ENCODE data around the gene SRPK2.

SRPK2 gene

DNA sequence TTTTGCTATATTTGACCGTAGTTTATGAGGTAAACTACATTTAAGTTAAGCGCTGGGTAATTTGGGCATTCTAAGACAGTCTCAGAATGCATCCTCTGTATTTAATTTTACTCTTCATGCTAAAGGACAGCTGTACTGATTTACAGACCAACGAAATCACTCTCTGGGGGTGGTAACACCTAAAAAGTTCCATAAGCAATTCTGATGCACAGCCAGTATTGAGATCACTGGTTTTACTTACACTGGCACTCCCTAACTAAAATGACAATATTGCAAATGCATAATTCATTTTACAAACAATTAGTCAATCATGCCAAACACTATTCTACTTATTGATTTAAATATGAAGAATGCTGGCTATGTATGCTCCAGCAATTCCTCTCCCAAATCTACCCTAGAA, 102.3 kb downstream of the SRPK2 start:
- Histone ChIP-seq H3K4me2 (ENCODE audit: low read depth, low read length, poor library complexity, severe bottlenecking) (no peak overlapping the region), H3K9me2 (replicated peaks; ENCODE audit: low read depth, low read length) (no peaks in the 10 kb centered on the region), H3K36me3 (ENCODE audit: insufficient read depth, low read length) (no peaks in the 10 kb centered on the region), H3F3A (ENCODE audit: low read depth) (no peaks in the 10 kb centered on the region), H3K9ac (ENCODE audit: low read depth, low read length, poor library complexity, severe bottlenecking) (no peak overlapping the region), H3K4me1 (ENCODE audit: insufficient read depth, low read length, poor library complexity, severe bottlenecking) (peaks cover 3% of the 10 kb centered on the region), H3K79me2 (ENCODE audit: insufficient read depth, low read length) (peaks cover 78% of the 10 kb centered on the region), H3K9me3 (ENCODE audit: insufficient read depth, low read depth, low read length) (no peaks in the 10 kb centered on the region), H3K27me3 (ENCODE audit: insufficient read depth, low read length, poor library complexity, severe bottlenecking) (no peaks in the 10 kb centered on the region), H2AFZ (ENCODE audit: low read length) (no peak overlapping the region), H4K20me1 (ENCODE audit: insufficient read depth, low read length, poor library complexity, severe bottlenecking) (peaks cover 8% of the 10 kb centered on the region), H3K4me3 (ENCODE audit: low read length, poor library complexity, severe bottlenecking) (no peak overlapping the region)
- TF ChIP-seq EZH2phosphoT487 (IDR thresholded peaks at IDR 0.05; ENCODE audit: borderline replicate concordance) (no peak), CTCF (conservative IDR thresholded peaks at IDR 0.05; ENCODE audit: low read length) (no peak)

- H3K4me1 ChIP-seq (ENCODE audit: insufficient read depth, low read length, poor library complexity, severe bottlenecking), result peaks cover 3% of the 10 kb centered on the region
- no peak overlapping the region for H3K4me2 ChIP-seq (ENCODE audit: low read depth, low read length, poor library complexity, severe bottlenecking)
- no peaks in the 10 kb centered on the region for H3K36me3 ChIP-seq (ENCODE audit: insufficient read depth, low read length)
- no peaks in the 10 kb centered on the region for H3F3A ChIP-seq (ENCODE audit: low read depth)
- H3K4me3 ChIP-seq (ENCODE audit: low read length, poor library complexity, severe bottlenecking), result no peak overlapping the region
- H3K27me3 ChIP-seq (ENCODE audit: insufficient read depth, low read length, poor library complexity, severe bottlenecking), result no peaks in the 10 kb centered on the region
- H2AFZ ChIP-seq (ENCODE audit: low read length), result no peak overlapping the region
- H4K20me1 ChIP-seq (ENCODE audit: insufficient read depth, low read length, poor library complexity, severe bottlenecking), result peaks cover 8% of the 10 kb centered on the region
- no peaks in the 10 kb centered on the region for H3K9me2 ChIP-seq (replicated peaks; ENCODE audit: low read depth, low read length)
- no peak overlapping the region for H3K9ac ChIP-seq (ENCODE audit: low read depth, low read length, poor library complexity, severe bottlenecking)
- H3K9me3 ChIP-seq (ENCODE audit: insufficient read depth, low read depth, low read length), result no peaks in the 10 kb centered on the region
- H3K79me2 ChIP-seq (ENCODE audit: insufficient read depth, low read length), result peaks cover 85% of the 10 kb centered on the region
- TF ChIP-seq EZH2phosphoT487 (IDR thresholded peaks at IDR 0.05; ENCODE audit: borderline replicate concordance) (no peak), CTCF (conservative IDR thresholded peaks at IDR 0.05; ENCODE audit: low read length) (no peak)
These were observed 103.4 kb downstream of the SRPK2 start for GRCh38 chr7:105285118-105285874.

- Histone ChIP-seq H3K9me3 (ENCODE audit: insufficient read depth, low read depth, low read length) (no peaks in the 10 kb centered on the region), H2AFZ (ENCODE audit: low read length) (no peak overlapping the region), H3K36me3 (ENCODE audit: insufficient read depth, low read length) (no peaks in the 10 kb centered on the region), H3K4me2 (ENCODE audit: low read depth, low read length, poor library complexity, severe bottlenecking) (no peak overlapping the region), H3K4me1 (ENCODE audit: insufficient read depth, low read length, poor library complexity, severe bottlenecking) (peaks cover 6% of the 10 kb centered on the region), H3F3A (ENCODE audit: low read depth) (no peaks in the 10 kb centered on the region), H3K4me3 (ENCODE audit: low read length, poor library complexity, severe bottlenecking) (no peak overlapping the region), H3K9ac (ENCODE audit: low read depth, low read length, poor library complexity, severe bottlenecking) (no peak overlapping the region), H4K20me1 (ENCODE audit: insufficient read depth, low read length, poor library complexity, severe bottlenecking) (peaks cover 16% of the 10 kb centered on the region), H3K79me2 (ENCODE audit: insufficient read depth, low read length) (peaks cover 84% of the 10 kb centered on the region), H3K9me2 (replicated peaks; ENCODE audit: low read depth, low read length) (no peaks in the 10 kb centered on the region), H3K27me3 (ENCODE audit: insufficient read depth, low read length, poor library complexity, severe bottlenecking) (no peaks in the 10 kb centered on the region)
- TF ChIP-seq EZH2phosphoT487 (IDR thresholded peaks at IDR 0.05; ENCODE audit: borderline replicate concordance) (no peak), CTCF (conservative IDR thresholded peaks at IDR 0.05; ENCODE audit: low read length) (no peak)
These were observed 104.7 kb downstream of the SRPK2 start for GRCh38 chr7:105284014-105284413.

Data from Loucy (cell line).